WTC11 (cell line): ENCODE results near the gene ANKRD13C. TPM values are rescaled to one million over a fixed set of nuclear protein-coding genes. Genes with fewer than 3 reads are reported as not detected.
A peak's percentile ranks its signal among the peaks of the same experiment; 100 is the strongest.

Experiments used
- ATAC-seq: fragments of 200-7000 bp; cut with Tn5 transposase; 2 replicates; pipeline ENCODE4 v1.10.0; 2021; ENCODE audit warnings: mild to moderate bottlenecking, moderate library complexity
- CTCF ChIA-PET: fragments of 300-600 bp; sonication (Branson Sonifier 250); formaldehyde crosslinking; loops from one replicate; lab custom pipeline; 2021; ENCODE audit warnings: antibody characterized with exemption; lab: Charles Lee
- POLR2A ChIA-PET: fragments of 350-600 bp; sonication (Branson Sonifier 250); formaldehyde crosslinking; loops from one replicate; lab custom pipeline; 2021; ENCODE audit warnings: antibody characterized with exemption; lab: Charles Lee
- DNase-seq: peaks from one replicate; pipeline ENCODE4 v3.0.0; 2021; ENCODE audit warnings: low spot score
- H3K27ac Mint-ChIP-seq: 2 replicates; pipeline ENCODE4 v1.8.0; 2021; ENCODE audit warnings: mixed read lengths
- H3K27me3 Mint-ChIP-seq: 2 replicates; pipeline ENCODE4 v1.8.0; 2021; ENCODE audit warnings: low read depth, mild to moderate bottlenecking, moderate library complexity, mixed read lengths
- H3K36me3 Mint-ChIP-seq: 2 replicates; pipeline ENCODE4 v1.8.0; 2021; ENCODE audit warnings: mixed read lengths
- H3K4me1 Mint-ChIP-seq: 2 replicates; pipeline ENCODE4 v1.8.0; 2022; ENCODE audit warnings: mixed read lengths
- H3K4me3 Mint-ChIP-seq: 2 replicates; pipeline ENCODE4 v1.8.0; 2021; ENCODE audit warnings: mild to moderate bottlenecking, moderate library complexity, mixed read lengths
- H3K9me3 Mint-ChIP-seq: 2 replicates; pipeline ENCODE4 v1.8.0; 2021; ENCODE audit warnings: mixed read lengths
- ATF6 ChIP-seq: sonication (generic); formaldehyde crosslinking; IDR thresholded peaks from 2 replicates; pipeline ENCODE4 v1.8.1; 2023; ENCODE audit warnings: mild to moderate bottlenecking, missing genetic modification reagents
- ERG ChIP-seq: fragments of 250-450 bp; sonication (Bioruptor Pico); IDR thresholded peaks from 2 replicates; pipeline ENCODE4 v1.8.0; 2021; ENCODE audit warnings: mild to moderate bottlenecking
- HMGXB4 ChIP-seq: sonication (generic); formaldehyde crosslinking; IDR thresholded peaks from 2 replicates; pipeline ENCODE4 v1.8.1; 2023; ENCODE audit warnings: mild to moderate bottlenecking, moderate library complexity, missing genetic modification reagents
- KAT7 ChIP-seq: sonication (generic); formaldehyde crosslinking; IDR thresholded peaks from 2 replicates; pipeline ENCODE4 v1.8.1; 2023; ENCODE audit warnings: missing genetic modification reagents, mild to moderate bottlenecking, borderline replicate concordance
- NFATC4 ChIP-seq: fragments of 250-450 bp; sonication (Bioruptor Pico); IDR thresholded peaks from 2 replicates; pipeline ENCODE4 v1.9.0; 2021; ENCODE audit warnings: mild to moderate bottlenecking
- NFE2L1 ChIP-seq: sonication (generic); formaldehyde crosslinking; IDR thresholded peaks from 2 replicates; pipeline ENCODE4 v1.8.1; 2023; ENCODE audit warnings: missing genetic modification reagents
- NR2C2 ChIP-seq: sonication (generic); formaldehyde crosslinking; IDR thresholded peaks from 2 replicates; pipeline ENCODE4 v1.8.0; 2022; ENCODE audit warnings: mild to moderate bottlenecking, missing genetic modification reagents
- NR3C1 ChIP-seq: sonication (generic); formaldehyde crosslinking; conservative IDR thresholded peaks from 2 replicates; pipeline ENCODE4 v1.8.1; 2023; ENCODE audit warnings: low read depth, mild to moderate bottlenecking, missing genetic modification reagents
- SMAD4 ChIP-seq: sonication (generic); formaldehyde crosslinking; IDR thresholded peaks from 2 replicates; pipeline ENCODE4 v1.8.0; 2022; ENCODE audit warnings: mild to moderate bottlenecking, missing genetic modification reagents
- SP1 ChIP-seq: sonication (generic); formaldehyde crosslinking; conservative IDR thresholded peaks from 2 replicates; pipeline ENCODE4 v1.8.1; 2022; ENCODE audit warnings: missing genetic modification reagents
- TEAD1 ChIP-seq: sonication (generic); formaldehyde crosslinking; IDR thresholded peaks from 2 replicates; pipeline ENCODE4 v1.8.0; 2022; ENCODE audit warnings: mild to moderate bottlenecking, missing genetic modification reagents
- ZNF121 ChIP-seq: sonication (generic); formaldehyde crosslinking; IDR thresholded peaks from 2 replicates; pipeline ENCODE4 v1.8.0; 2023; ENCODE audit warnings: missing genetic modification reagents
- ZNF219 ChIP-seq: sonication (generic); formaldehyde crosslinking; IDR thresholded peaks from 2 replicates; pipeline ENCODE4 v1.8.0; 2023; ENCODE audit warnings: missing genetic modification reagents, mild to moderate bottlenecking, borderline replicate concordance
- ZNF232 ChIP-seq: sonication (generic); formaldehyde crosslinking; IDR thresholded peaks from 2 replicates; pipeline ENCODE4 v1.8.0; 2022; ENCODE audit warnings: mild to moderate bottlenecking, missing genetic modification reagents
- ZNF281 ChIP-seq: sonication (generic); formaldehyde crosslinking; IDR thresholded peaks from 2 replicates; pipeline ENCODE4 v1.8.0; 2023; ENCODE audit warnings: mild to moderate bottlenecking, missing genetic modification reagents
- ZNF416 ChIP-seq: fragments of 250-450 bp; sonication (Bioruptor Pico); IDR thresholded peaks from 2 replicates; pipeline ENCODE4 v1.9.0; 2021; ENCODE audit warnings: mild to moderate bottlenecking, inconsistent platforms
- total RNA-seq: library from RNA; stranded (reverse); gene quantifications from 3 replicates; pipeline ENCODE4 v1.2.3, GENCODE V29; 2021
- TF ChIP-seq, protein P1 (sequence below): fragments of 200-600 bp; IDR thresholded peaks from 2 replicates; pipeline ENCODE4 v1.8.0; 2022; ENCODE audit warnings: antibody characterized with exemption
- TF ChIP-seq, protein P2 (sequence below): sonication (generic); formaldehyde crosslinking; IDR thresholded peaks from 2 replicates; pipeline ENCODE4 v1.8.1; 2023; ENCODE audit warnings: mild to moderate bottlenecking, missing genetic modification reagents, borderline replicate concordance
- TF ChIP-seq, protein P3 (sequence below): sonication (generic); formaldehyde crosslinking; IDR thresholded peaks from 2 replicates; pipeline ENCODE4 v1.8.1; 2023; ENCODE audit warnings: mild to moderate bottlenecking, missing genetic modification reagents, moderate library complexity
- TF ChIP-seq, protein P4 (sequence below): fragments of 250-450 bp; sonication (Bioruptor Pico); conservative IDR thresholded peaks from 2 replicates; pipeline ENCODE4 v1.9.0; 2021; ENCODE audit warnings: mild to moderate bottlenecking

ANKRD13C gene
- total RNA-seq, 1 experiment from 2014 or later, result 22.5 TPM

GRCh38 chr1:70278710-70279109, 75.8 kb downstream of the ANKRD13C start:
- H3K27ac Mint-ChIP-seq, result peak overlapping the region; percentile 32; the same call in 1 of the 2 replicates
- no peak for DNase-seq
- POLR2A ChIA-PET, result no interaction called here
- no peak overlapping the region for H3K4me3 Mint-ChIP-seq
- no peaks in the 10 kb centered on the region for H3K27me3 Mint-ChIP-seq
- TF ChIP-seq ZNF232 (CRISPR knock-in tag) (no peak), NR3C1 (CRISPR knock-in tag) (no peak), SP1 (CRISPR knock-in tag) (no peak), KAT7 (CRISPR knock-in tag) (no peak), ZNF416 (no peak), ZNF219 (CRISPR knock-in tag) (no peak), ZNF281 (CRISPR knock-in tag) (no peak), NFATC4 (no peak), SMAD4 (CRISPR knock-in tag) (no peak), NR2C2 (CRISPR knock-in tag) (no peak), ERG (no peak), TEAD1 (CRISPR knock-in tag) (no peak)
- TF ChIP-seq, protein P1, sequence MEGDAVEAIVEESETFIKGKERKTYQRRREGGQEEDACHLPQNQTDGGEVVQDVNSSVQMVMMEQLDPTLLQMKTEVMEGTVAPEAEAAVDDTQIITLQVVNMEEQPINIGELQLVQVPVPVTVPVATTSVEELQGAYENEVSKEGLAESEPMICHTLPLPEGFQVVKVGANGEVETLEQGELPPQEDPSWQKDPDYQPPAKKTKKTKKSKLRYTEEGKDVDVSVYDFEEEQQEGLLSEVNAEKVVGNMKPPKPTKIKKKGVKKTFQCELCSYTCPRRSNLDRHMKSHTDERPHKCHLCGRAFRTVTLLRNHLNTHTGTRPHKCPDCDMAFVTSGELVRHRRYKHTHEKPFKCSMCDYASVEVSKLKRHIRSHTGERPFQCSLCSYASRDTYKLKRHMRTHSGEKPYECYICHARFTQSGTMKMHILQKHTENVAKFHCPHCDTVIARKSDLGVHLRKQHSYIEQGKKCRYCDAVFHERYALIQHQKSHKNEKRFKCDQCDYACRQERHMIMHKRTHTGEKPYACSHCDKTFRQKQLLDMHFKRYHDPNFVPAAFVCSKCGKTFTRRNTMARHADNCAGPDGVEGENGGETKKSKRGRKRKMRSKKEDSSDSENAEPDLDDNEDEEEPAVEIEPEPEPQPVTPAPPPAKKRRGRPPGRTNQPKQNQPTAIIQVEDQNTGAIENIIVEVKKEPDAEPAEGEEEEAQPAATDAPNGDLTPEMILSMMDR, result no peak
- TF ChIP-seq, protein P2, sequence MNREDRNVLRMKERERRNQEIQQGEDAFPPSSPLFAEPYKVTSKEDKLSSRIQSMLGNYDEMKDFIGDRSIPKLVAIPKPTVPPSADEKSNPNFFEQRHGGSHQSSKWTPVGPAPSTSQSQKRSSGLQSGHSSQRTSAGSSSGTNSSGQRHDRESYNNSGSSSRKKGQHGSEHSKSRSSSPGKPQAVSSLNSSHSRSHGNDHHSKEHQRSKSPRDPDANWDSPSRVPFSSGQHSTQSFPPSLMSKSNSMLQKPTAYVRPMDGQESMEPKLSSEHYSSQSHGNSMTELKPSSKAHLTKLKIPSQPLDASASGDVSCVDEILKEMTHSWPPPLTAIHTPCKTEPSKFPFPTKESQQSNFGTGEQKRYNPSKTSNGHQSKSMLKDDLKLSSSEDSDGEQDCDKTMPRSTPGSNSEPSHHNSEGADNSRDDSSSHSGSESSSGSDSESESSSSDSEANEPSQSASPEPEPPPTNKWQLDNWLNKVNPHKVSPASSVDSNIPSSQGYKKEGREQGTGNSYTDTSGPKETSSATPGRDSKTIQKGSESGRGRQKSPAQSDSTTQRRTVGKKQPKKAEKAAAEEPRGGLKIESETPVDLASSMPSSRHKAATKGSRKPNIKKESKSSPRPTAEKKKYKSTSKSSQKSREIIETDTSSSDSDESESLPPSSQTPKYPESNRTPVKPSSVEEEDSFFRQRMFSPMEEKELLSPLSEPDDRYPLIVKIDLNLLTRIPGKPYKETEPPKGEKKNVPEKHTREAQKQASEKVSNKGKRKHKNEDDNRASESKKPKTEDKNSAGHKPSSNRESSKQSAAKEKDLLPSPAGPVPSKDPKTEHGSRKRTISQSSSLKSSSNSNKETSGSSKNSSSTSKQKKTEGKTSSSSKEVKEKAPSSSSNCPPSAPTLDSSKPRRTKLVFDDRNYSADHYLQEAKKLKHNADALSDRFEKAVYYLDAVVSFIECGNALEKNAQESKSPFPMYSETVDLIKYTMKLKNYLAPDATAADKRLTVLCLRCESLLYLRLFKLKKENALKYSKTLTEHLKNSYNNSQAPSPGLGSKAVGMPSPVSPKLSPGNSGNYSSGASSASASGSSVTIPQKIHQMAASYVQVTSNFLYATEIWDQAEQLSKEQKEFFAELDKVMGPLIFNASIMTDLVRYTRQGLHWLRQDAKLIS (CRISPR knock-in tag), result no peak
- TF ChIP-seq, protein P3, sequence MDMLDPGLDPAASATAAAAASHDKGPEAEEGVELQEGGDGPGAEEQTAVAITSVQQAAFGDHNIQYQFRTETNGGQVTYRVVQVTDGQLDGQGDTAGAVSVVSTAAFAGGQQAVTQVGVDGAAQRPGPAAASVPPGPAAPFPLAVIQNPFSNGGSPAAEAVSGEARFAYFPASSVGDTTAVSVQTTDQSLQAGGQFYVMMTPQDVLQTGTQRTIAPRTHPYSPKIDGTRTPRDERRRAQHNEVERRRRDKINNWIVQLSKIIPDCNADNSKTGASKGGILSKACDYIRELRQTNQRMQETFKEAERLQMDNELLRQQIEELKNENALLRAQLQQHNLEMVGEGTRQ (CRISPR knock-in tag), result no peak
- TF ChIP-seq, all 79 proteins: peak for 0
- CTCF ChIA-PET, result no interaction called here
- ATAC-seq, result no peak
- Mint-ChIP-seq H3K36me3 (peaks cover 16% of the 10 kb centered on the region), H3K4me1 (no peaks in the 10 kb centered on the region), H3K9me3 (no peaks in the 10 kb centered on the region)

- ATAC-seq (no peak), DNase-seq (no peak)
- ChIA-PET POLR2A (no interaction called here), CTCF (no interaction called here)
- no peaks in the 10 kb centered on the region for H3K27me3 Mint-ChIP-seq
- H3K36me3 Mint-ChIP-seq, result peaks cover 21% of the 10 kb centered on the region
- no peak overlapping the region for H3K4me3 Mint-ChIP-seq
- H3K9me3 Mint-ChIP-seq, result no peaks in the 10 kb centered on the region
- H3K4me1 Mint-ChIP-seq, result no peaks in the 10 kb centered on the region
- H3K27ac Mint-ChIP-seq, result 0 out of 2 replicates have a peak overlapping the region, but pooled peaks have one; percentile 45
- no peak for TF ChIP-seq ATF6 (CRISPR knock-in tag)
- TF ChIP-seq, protein P4, sequence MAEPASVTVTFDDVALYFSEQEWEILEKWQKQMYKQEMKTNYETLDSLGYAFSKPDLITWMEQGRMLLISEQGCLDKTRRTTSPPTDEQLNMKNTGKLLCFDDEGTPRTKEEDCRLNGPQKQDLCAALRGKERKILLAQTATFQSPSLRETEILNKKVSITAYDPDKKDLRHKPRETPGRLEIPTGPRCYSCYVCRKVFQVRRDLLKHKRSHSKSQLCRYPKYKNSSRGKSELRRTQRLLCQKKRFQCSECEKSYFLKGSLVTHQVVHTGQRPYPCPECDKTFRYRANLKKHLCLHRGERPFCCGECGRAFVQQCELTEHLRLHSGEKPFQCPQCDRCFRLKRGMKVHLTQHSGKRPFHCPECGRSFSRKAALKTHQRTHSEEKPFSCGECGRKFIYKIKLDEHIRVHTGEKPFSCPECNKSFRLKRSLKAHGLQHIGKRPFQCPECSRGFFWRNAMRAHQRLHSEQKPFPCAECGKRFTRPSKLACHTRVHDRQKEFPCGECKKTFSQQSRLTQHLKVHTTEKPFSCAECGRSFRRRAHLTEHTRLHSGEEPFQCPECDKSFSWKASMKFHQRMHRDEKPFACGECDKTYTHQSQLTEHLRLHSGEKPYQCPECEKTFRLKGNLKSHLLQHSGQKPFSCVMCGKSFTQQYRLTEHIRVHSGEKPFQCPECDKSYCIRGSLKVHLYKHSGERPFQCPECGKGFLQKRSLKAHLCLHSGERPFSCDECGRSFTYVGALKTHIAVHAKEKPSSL (CRISPR knock-in tag), result no peak
- TF ChIP-seq NFE2L1 (CRISPR knock-in tag), result no peak
- TF ChIP-seq HMGXB4 (CRISPR knock-in tag), result no peak
- TF ChIP-seq NR2C2 (CRISPR knock-in tag), result no peak
- no peak for TF ChIP-seq ZNF121 (CRISPR knock-in tag)
Measured at GRCh38 chr1:70277875-70278274, 76.6 kb downstream of the ANKRD13C start.
